Tibial artery (tissue), 4 donors: Measurements from ENCODE around the gene AIFM2.

Experiments used
- DNase-seq, 2 donors: peaks; one replicate each; pipeline ENCODE4 v3.0.0-alpha.2; 2019
- H3K27ac ChIP-seq, 2 donors: fragments of 200-600 bp; sonication (generic) in 1 of 2; 1 replicate in 1 of 2; 2 replicates in 1 of 2; pipeline ENCODE4 v1.5.1; 2018 to 2019; ENCODE audit warnings: mild to moderate bottlenecking in 1 of 2
- H3K27me3 ChIP-seq, 2 donors: fragments of 200-600 bp; sonication (generic) in 1 of 2; one replicate each; pipeline versions ENCODE4 v1.5.1 to v1.6.0; 2016 to 2019
- H3K36me3 ChIP-seq, 3 donors: fragments of 200-600 bp; sonication (generic) in 2 of 3; one replicate each; pipeline ENCODE4 v1.5.1; 2016 to 2019; ENCODE audit warnings: mild to moderate bottlenecking in 2 of 3
- H3K4me1 ChIP-seq, 4 donors: fragments of 200-600 bp; sonication (generic) in 2 of 4; 1 replicate in 3 of 4; 2 replicates in 1 of 4; pipeline ENCODE4 v1.5.1; 2016 to 2019
- H3K4me3 ChIP-seq, 2 donors: fragments of 200-600 bp; sonication (generic) in 1 of 2; 1 replicate in 1 of 2; 2 replicates in 1 of 2; pipeline ENCODE4 v1.5.1; 2018 to 2019; ENCODE audit warnings: mild to moderate bottlenecking in 2 of 2
- H3K9me3 ChIP-seq, 3 donors: fragments of 200-600 bp; sonication (generic) in 1 of 3; one replicate each; pipeline ENCODE4 v1.5.1; 2016 to 2019
- intact Hi-C: fragments of 100-400 bp; cut with DNase I; formaldehyde crosslinking; loops from one replicate; pipeline ENCODE4 v1.15.0; 2023; ENCODE audit warnings: low total_unique reads
- TF ChIP-seq, protein P1 (sequence below), 2 experiments: fragments of 200-600 bp in 1 of 2; fragments of 450-650 bp in 1 of 2; IDR thresholded peaks; one replicate each; pipeline ENCODE4 v1.5.1; 2017 to 2019; ENCODE audit warnings: antibody characterized with exemption in 2 of 2, mild to moderate bottlenecking in 1 of 2, moderate library complexity in 1 of 2

Gene AIFM2

DNA sequence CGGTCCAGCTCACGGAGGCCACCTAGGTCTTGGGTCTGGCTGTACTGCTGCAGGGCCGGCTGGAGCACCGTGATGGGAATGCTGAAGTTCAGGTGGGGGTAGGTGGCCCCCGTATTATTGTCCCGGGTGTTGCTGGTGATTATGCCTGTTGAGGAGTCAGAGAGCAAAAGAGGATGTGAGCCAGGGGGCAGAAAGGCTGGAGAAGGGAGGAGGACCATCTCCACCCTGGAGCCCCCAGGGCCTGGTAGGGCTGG is 7.3 kb upstream of the AIFM2 start:
- peaks cover 7 to 16% (median 9%) of the 10 kb centered on the region in 3 donors for H3K36me3 ChIP-seq
- H3K9me3 ChIP-seq, result no peaks in the 10 kb centered on the region
- no peak for DNase-seq
- no peaks in the 10 kb centered on the region for H3K27me3 ChIP-seq
- H3K4me3 ChIP-seq, result no peak overlapping the region
- intact Hi-C loops, result loop anchor here (1.0 kb wide), 1 partner anchor 19 kb away; no protein-coding TSS in a partner anchor
- H3K27ac ChIP-seq, result no peak overlapping the region
- TF ChIP-seq, protein P1, sequence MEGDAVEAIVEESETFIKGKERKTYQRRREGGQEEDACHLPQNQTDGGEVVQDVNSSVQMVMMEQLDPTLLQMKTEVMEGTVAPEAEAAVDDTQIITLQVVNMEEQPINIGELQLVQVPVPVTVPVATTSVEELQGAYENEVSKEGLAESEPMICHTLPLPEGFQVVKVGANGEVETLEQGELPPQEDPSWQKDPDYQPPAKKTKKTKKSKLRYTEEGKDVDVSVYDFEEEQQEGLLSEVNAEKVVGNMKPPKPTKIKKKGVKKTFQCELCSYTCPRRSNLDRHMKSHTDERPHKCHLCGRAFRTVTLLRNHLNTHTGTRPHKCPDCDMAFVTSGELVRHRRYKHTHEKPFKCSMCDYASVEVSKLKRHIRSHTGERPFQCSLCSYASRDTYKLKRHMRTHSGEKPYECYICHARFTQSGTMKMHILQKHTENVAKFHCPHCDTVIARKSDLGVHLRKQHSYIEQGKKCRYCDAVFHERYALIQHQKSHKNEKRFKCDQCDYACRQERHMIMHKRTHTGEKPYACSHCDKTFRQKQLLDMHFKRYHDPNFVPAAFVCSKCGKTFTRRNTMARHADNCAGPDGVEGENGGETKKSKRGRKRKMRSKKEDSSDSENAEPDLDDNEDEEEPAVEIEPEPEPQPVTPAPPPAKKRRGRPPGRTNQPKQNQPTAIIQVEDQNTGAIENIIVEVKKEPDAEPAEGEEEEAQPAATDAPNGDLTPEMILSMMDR (IDR thresholded peaks at IDR 0.05), result no peak
- H3K4me1 ChIP-seq, result peaks cover 0 to 14% (median 7%) of the 10 kb centered on the region in 4 donors

- no peak overlapping the region for H3K27ac ChIP-seq
- peaks cover 0 to 8% (median 2%) of the 10 kb centered on the region in 4 donors for H3K4me1 ChIP-seq
- peaks cover 7 to 16% (median 9%) of the 10 kb centered on the region in 3 donors for H3K36me3 ChIP-seq
- intact Hi-C loops, result no loop called here
- no peak for DNase-seq
- TF ChIP-seq, protein P1 (IDR thresholded peaks at IDR 0.05), result no peak
- H3K9me3 ChIP-seq, result no peaks in the 10 kb centered on the region
- H3K27me3 ChIP-seq, result no peaks in the 10 kb centered on the region
- H3K4me3 ChIP-seq, result no peak overlapping the region
These were observed 6.7 kb upstream of the AIFM2 start for GRCh38 chr10:70139151-70139996.

DNA sequence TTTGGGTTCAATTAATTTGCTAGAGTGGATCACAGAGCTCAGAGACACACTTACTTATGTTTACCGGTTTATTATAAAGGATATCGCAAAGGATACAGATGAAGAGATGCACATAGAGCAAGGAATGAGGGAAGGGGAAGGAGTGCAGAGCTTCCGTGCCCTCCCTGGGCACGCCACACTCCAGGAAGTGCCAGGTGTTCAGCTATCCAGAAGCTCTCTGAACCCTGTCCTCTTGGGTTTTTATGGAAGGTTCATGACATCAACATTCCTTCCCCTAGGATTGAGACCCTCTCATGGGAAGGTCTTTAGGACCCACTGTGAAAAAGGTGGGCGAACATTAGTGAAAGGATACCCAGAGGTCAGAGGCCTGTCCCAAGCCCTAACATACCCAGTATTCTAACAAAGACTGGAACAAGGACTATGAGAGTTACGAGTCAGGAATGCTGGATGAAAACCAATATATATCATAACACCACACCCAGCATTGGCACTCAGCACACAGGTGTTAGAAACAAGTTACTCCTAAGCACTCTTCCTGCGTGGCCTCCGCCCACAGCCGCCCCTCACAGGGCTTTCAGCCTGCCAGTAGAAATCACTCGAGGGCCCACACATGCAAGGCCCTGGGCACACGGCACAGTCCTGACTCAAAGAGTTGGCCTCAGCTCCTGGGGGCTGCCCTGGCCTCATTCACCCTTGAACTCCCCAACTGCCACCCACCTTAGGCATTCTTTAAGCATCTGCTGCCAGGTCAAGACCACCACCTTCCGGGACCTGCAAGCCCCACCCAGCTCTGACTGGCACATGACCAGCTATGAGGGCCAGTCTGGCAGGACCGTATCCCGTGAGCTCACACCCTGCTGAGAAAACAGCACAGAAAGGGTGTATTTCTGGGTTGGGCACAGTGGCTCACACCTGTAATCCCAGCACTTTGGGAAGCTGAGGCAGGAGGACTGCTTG is 5.6 kb upstream of the AIFM2 start:
- Histone ChIP-seq H3K4me3 (no peak overlapping the region), H3K27ac (no peak overlapping the region)

GRCh38 chr10:70137135-70137534 is 4.5 kb upstream of the AIFM2 start:
- H3K27me3 ChIP-seq, result no peaks in the 10 kb centered on the region
- peaks cover 0 to 9% (median 4%) of the 10 kb centered on the region in 4 donors for H3K4me1 ChIP-seq
- no peak overlapping the region for H3K4me3 ChIP-seq
- no peak for DNase-seq
- TF ChIP-seq, protein P1 (IDR thresholded peaks at IDR 0.05), result no peak
- no peaks in the 10 kb centered on the region for H3K9me3 ChIP-seq
- intact Hi-C loops, result no loop called here
- H3K36me3 ChIP-seq, result peaks cover 7 to 13% (median 9%) of the 10 kb centered on the region in 3 donors
- no peak overlapping the region for H3K27ac ChIP-seq

More for the DNA sequence above, 5.6 kb upstream of the AIFM2 start:
- H3K36me3 ChIP-seq, result peaks cover 7 to 16% (median 9%) of the 10 kb centered on the region in 3 donors
- TF ChIP-seq, protein P1 (IDR thresholded peaks at IDR 0.05), result no peak
- DNase-seq, result no peak
- peaks cover 0 to 3% (median 1%) of the 10 kb centered on the region in 4 donors for H3K4me1 ChIP-seq
- no peaks in the 10 kb centered on the region for H3K9me3 ChIP-seq
- no peaks in the 10 kb centered on the region for H3K27me3 ChIP-seq
- intact Hi-C loops, result no loop called here

DNA sequence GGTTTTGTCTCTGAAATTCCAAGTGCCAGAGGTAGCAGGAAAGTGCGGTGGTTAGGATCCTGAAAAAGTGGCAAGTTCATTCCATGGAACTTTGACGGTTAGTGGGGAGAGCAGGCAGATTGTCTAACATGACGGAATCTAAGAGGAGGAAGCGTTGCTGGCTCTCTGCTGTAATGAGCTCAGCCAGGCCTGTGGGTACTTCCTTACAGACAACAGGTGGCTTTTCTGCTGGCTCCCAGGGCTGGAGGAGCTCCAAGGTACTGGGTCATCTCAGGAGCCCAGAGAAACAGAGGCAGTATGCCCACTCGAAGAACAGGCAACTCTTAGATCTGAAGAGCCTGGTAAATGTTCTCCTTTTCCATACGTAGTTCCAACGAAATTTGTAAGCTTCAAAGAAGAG is 3.1 kb upstream of the AIFM2 start:
- Histone ChIP-seq H3K4me3 (no peak overlapping the region), H3K36me3 (peaks cover 7 to 13% (median 9%) of the 10 kb centered on the region in 3 donors), H3K27ac (no peak overlapping the region), H3K9me3 (no peaks in the 10 kb centered on the region), H3K4me1 (peaks cover 0 to 23% (median 16%) of the 10 kb centered on the region in 4 donors), H3K27me3 (no peaks in the 10 kb centered on the region)
- TF ChIP-seq, protein P1 (IDR thresholded peaks at IDR 0.05), result no peak
- intact Hi-C loops, result no loop called here
- DNase-seq, result peak in 1 of 2 donors; percentile 47
